Lower leg skin (tissue), 3 donors: ENCODE results near the gene BDH2.

Experiments
- POLR2A ChIP-seq, 2 donors: fragments of 450-650 bp; IDR thresholded peaks; one replicate each; pipeline ENCODE4 v1.6.1; 2016 to 2017; ENCODE audit warnings: antibody characterized with exemption in 2 of 2, mild to moderate bottlenecking in 1 of 2, moderate library complexity in 1 of 2
- TF ChIP-seq, protein P1 (sequence below), 3 donors: fragments of 450-650 bp; IDR thresholded peaks; one replicate each; pipeline ENCODE4 v1.5.1; 2016; ENCODE audit warnings: antibody characterized with exemption in 3 of 3, mild to moderate bottlenecking in 3 of 3, moderate library complexity in 2 of 3

DNA sequence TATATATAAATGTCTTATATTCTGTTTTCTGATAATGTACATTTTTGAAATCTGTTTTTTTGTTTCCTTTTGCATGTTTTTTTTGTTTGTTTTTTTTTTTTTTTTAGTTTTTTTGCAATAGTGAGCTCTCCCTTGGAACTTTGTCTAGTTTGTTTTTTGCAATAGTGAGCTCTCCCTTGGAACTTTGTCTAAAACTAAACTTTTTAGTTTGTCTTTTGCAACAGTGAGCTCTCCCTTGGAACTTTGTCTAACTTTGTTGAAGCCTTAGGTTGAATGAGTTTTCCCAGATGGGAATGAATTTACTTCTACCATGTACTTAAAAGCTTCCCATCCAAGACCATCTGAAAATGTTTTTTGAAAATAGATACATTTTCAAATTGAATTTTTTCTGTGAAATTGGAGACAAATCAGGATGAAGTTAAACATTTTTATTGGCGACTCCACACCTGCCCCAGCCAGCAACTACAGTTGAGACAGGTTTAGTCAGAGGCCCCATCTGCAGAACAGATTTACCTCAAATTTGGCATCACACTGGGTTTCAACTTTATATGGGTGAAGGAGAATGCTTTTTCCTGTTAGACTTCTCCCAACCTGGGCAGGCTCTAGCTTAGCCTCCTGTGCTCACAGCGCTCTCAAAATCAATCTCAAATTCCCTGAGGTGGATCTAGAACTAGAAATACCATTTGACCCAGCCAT, 39.0 kb downstream of the BDH2 start:
- TF ChIP-seq, protein P1, sequence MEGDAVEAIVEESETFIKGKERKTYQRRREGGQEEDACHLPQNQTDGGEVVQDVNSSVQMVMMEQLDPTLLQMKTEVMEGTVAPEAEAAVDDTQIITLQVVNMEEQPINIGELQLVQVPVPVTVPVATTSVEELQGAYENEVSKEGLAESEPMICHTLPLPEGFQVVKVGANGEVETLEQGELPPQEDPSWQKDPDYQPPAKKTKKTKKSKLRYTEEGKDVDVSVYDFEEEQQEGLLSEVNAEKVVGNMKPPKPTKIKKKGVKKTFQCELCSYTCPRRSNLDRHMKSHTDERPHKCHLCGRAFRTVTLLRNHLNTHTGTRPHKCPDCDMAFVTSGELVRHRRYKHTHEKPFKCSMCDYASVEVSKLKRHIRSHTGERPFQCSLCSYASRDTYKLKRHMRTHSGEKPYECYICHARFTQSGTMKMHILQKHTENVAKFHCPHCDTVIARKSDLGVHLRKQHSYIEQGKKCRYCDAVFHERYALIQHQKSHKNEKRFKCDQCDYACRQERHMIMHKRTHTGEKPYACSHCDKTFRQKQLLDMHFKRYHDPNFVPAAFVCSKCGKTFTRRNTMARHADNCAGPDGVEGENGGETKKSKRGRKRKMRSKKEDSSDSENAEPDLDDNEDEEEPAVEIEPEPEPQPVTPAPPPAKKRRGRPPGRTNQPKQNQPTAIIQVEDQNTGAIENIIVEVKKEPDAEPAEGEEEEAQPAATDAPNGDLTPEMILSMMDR (IDR thresholded peaks at IDR 0.05): no peak
- no peak for TF ChIP-seq POLR2A (IDR thresholded peaks at IDR 0.05)
